HG03196 (cell line): Measurements from ENCODE around the gene H2AZ1.

Experiments used
- ATAC-seq: cut with Tn5 transposase; IDR thresholded peaks from one replicate; pipeline ENCODE4 v1.9.1; 2021; ENCODE audit not compliant: unreplicated experiment

Gene H2AZ1

GRCh38 chr4:99946356-99947189 lies 3.5 kb downstream of the H2AZ1 start, which contains the start of gene DNAJB14:
Gene DNAJB14, minus strand, starts transcription at chr4:99946618. Its CDS starts 47 bp downstream, at chr4:99946571.
- ATAC-seq: peak; percentile 41

- peak; percentile 1 for ATAC-seq
Measured at GRCh38 chr4:99945718-99946355, 4.2 kb downstream of the H2AZ1 start.

GRCh38 chr4:99943904-99944437 lies 6.1 kb downstream of the H2AZ1 start:
- no peak for ATAC-seq

GRCh38 chr4:99938243-99938753 lies 11.8 kb downstream of the H2AZ1 start:
- no peak for ATAC-seq

GRCh38 chr4:99934891-99935290 lies 15.2 kb downstream of the H2AZ1 start:
- no peak for ATAC-seq

GRCh38 chr4:99927566-99927965 lies 22.5 kb downstream of the H2AZ1 start:
- ATAC-seq: no peak

GRCh38 chr4:99921174-99921573 lies 28.9 kb downstream of the H2AZ1 start:
- no peak for ATAC-seq

GRCh38 chr4:99918656-99919055 lies 31.4 kb downstream of the H2AZ1 start:
- no peak for ATAC-seq

GRCh38 chr4:99917575-99917974 lies 32.5 kb downstream of the H2AZ1 start:
- no peak for ATAC-seq

- no peak for ATAC-seq
Measured at GRCh38 chr4:99915449-99915848, 34.6 kb downstream of the H2AZ1 start.
